Activated CD8-positive, alpha-beta memory T cell treated with anti-CD3 and anti-CD28 coated beads for 48 hours (primary cell): ENCODE results near the gene STUM.
"Not testable (repeated sequence)": the region's sequence is repeated elsewhere in the genome, so short reads cannot be mapped to it uniquely, and the experiment has no call there.

Experiments used
- DNase-seq, 3 experiments: peaks; one replicate each; pipeline ENCODE4 v3.0.0-alpha.2; 2020; ENCODE audit warnings: low read depth in 2 of 3, low spot score in 2 of 3

Gene STUM

GRCh38 chr1:226548256-226549093, at the start of gene STUM:
Gene STUM, plus strand, starts transcription at chr1:226548764. Its CDS starts 141 bp downstream, at chr1:226548905.
- DNase-seq = peak in 1 of 3 experiments; percentile 7

GRCh38 chr1:226499699-226500098, 48.9 kb upstream of the STUM start:
- DNase-seq = not testable (repeated sequence)

- no peak for DNase-seq
These were observed 42.5 kb upstream of the STUM start for GRCh38 chr1:226506021-226506420.

GRCh38 chr1:226506921-226507320, 41.6 kb upstream of the STUM start:
- DNase-seq = no peak

GRCh38 chr1:226510453-226510852, 38.1 kb upstream of the STUM start:
- DNase-seq = no peak

- no peak for DNase-seq
These were observed 37.3 kb upstream of the STUM start for GRCh38 chr1:226511296-226511695.

- no peak for DNase-seq
These were observed 36.4 kb upstream of the STUM start for GRCh38 chr1:226512076-226512728.

GRCh38 chr1:226518375-226518774, 30.2 kb upstream of the STUM start:
- no peak for DNase-seq

GRCh38 chr1:226519135-226519534, 29.4 kb upstream of the STUM start:
- DNase-seq = no peak

- DNase-seq = no peak
These were observed 28.6 kb upstream of the STUM start for GRCh38 chr1:226519716-226520598.

- no peak for DNase-seq
These were observed 27.8 kb upstream of the STUM start for GRCh38 chr1:226520640-226521355.

- no peak for DNase-seq
These were observed 24.7 kb upstream of the STUM start for GRCh38 chr1:226523646-226524406.

GRCh38 chr1:226524547-226524946, 24.0 kb upstream of the STUM start:
- no peak for DNase-seq

- no peak for DNase-seq
These were observed 22.8 kb upstream of the STUM start for GRCh38 chr1:226525750-226526149.

- DNase-seq = no peak
These were observed 21.6 kb upstream of the STUM start for GRCh38 chr1:226526801-226527595.

GRCh38 chr1:226529891-226530290, 18.7 kb upstream of the STUM start:
- DNase-seq = no peak

- DNase-seq = no peak
These were observed 18.0 kb upstream of the STUM start for GRCh38 chr1:226530591-226530990.

- DNase-seq = no peak
These were observed 17.0 kb upstream of the STUM start for GRCh38 chr1:226531360-226532093.

GRCh38 chr1:226532553-226532952, 16.0 kb upstream of the STUM start:
- DNase-seq = no peak
